Measurements from ENCODE around the gene PPDPF.
"Not testable (repeated sequence)": the region's sequence is repeated elsewhere in the genome, so short reads cannot be mapped to it uniquely, and the experiment has no call there.

PPDPF gene

DNA sequence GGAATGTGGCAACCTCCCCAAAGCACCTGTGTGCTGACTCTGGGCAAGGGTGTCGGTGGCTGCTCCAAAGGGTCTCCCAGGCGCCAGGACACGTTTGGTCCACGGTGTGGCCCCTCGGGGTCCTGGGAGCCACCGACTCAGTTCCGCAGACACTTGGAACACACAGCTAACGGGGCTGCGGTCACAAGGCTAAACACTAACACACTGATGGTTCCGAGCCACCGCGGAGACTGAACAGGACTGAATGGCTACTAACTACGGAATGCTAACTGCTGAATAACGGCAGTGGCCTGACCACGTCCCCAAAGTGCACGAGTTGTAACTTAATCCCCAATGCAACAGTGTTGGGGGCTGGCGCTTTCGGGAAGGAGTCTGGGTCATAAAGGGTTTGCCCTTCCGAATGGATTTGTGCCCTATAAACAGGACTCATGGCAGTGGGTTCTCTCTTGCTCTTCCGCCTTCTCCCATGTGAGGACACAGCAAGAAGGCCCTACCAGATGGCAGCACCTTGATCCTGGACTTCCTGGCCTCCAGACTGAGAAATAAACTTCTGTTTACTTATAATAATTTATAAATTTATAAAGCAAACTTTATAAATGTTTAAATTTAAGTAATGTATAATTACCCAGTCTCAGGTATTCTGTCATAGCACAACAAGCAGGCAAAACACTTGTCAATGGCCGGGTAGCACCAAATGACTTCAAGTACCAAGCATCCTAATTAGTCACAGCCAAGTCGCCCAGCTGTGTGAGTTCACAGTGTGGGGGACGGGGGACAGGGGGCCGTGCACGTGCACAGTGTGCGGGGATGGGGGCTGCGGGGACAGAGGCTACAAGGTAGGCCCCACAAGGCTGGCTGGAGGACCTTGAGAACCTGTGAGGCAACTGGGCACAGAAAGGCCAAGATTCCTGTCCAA lies 19.4 kb upstream of the PPDPF start:
- no peak for DNase-seq (ENCODE audit: low spot score)

DNA sequence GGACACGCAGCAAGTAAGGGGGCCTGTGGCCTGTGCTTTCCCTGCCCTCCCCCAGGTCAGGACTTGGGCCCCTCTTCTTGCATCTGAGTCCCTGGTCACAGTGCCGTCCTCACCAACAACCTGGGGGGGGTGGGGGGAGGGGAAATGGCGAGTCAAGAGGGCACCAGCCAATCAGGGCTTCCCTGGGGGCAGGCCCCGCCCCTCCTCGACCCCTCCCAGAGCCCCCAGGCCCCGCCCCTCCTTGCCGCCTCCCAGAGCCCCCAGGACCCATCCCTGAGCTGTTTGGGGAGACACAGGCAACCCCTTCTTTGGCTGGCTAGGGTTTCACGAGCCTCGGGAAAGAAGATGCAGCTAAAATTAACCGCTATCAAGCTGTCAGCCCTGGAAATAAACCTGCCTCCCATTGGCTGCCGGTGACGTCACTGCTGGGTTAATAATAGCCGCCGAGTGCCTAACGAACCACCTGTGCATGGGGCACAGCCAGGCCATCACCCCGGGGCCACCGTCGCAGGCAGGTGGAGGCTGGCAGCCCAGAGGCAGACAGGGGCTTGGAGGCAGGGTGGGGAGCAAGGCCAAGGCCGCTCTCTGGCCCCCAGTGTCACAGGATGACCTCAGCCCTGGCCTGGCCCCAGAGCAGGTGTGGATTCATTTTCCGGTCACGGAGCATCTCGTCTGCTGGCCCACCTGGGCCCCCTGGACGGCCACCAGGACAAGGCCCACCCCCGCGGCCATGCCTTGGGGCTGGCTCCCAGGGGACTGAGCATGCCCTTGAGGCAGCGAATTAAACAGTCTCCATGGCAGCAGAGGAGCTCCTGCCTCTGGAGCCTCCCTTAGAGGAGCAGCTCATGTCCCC lies 18.5 kb upstream of the PPDPF start:
- no peak for DNase-seq (ENCODE audit: low spot score)

DNA sequence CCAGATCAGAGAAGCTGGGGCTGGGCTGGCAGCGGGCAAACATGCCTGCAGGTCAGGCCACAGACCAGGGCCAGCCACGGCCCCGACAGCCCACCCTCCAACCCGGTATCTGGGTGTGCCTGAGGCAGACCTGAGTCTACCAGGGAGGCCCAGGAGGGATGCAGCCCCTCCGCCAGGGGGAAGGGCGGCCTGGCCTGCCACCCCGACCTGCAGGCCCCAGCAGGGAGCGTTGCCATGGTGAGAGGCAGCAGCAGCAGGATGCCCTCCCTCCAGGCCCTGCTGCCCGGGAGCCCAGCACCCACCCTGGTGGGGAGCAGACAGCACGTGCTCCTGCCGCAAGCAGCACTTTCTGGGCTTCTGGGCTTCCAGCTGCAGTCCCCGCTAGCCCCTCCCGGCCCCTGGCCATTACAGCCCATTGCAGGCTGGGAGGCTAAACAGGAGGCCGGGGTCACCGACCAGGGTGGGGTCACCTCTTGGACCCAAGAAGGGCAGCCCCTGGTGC lies 17.8 kb upstream of the PPDPF start:
- no peak for DNase-seq (ENCODE audit: low spot score)

DNA sequence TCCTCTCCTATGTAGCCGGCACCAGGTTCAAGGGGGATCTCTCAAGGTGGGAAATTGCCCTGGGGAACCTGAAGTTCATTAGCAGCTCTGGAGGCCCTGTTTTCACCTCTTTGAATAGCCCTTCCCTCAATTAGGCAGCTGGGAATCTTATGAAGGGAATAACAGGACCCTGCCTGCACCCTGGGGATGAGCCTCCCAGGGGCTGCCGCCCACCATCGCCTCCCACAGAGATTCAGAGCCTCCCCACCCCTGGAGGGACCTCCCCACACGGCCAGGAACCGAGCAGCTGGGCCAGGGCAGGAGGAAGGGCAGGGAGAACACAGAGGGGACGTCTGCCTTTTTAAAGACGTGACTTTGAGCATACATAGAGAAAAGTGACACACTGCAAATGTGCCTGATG lies 17.0 kb upstream of the PPDPF start:
- no peak for DNase-seq (ENCODE audit: low spot score)

DNA sequence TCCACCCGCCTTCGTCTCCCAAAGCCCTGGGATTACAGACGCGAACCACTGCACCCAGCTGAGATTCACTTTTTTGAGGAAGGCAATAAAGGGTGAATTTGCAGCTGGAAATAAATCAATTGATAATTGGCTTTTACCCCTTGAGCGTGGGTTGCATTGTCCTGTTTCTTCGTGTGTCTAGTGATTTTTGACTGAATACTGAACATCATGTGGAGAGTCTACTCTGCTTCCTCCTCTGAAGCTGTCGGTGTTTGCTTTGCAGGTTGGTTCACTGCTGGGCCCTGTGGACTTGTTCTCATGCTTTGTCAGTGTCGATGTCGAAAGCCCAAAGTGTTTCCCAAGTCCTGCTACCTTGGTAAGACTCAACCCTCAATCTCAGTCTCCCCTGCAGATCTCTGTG lies 15.9 kb upstream of the PPDPF start:
- no peak for DNase-seq (ENCODE audit: low spot score)

DNA sequence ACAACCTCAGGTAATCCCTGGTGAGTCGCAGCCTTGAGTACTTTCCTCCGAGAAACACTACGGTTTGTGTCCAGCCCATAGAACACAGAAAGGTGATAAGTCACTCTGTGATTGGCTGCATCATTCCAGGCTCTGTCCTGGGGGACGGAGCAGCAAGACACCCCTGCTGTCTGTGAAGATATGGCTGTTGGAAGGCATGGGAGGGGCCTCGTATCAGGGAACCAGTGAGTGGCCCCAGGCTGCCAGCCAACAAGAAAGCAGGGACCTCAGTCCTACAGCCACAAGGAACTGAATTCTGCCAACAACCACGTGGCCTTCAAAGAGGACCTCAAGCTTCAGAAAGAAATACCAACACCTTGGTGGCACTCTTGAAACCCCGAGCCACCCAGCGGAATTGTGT lies 15.3 kb upstream of the PPDPF start:
- no peak for DNase-seq (ENCODE audit: low spot score)

DNA sequence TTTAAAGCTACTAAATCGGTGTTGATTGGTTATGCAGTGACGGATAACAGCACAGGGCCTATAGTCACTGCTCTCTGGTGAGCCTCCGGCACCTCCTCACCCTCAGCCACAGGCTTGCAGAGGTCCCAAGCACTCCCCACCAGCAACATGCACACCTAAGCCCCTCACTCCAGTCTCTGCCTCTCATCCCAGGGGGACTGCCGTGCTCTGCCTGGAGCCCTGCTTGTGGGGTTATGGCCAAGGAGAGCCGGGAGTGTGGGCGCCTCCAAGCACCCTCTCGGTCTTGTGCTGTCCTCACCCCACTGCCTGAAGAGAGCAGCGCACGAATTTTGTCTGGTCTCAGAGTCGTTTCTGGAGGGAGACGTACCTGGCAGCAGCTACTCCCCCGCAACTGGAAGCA lies 14.8 kb upstream of the PPDPF start:
- DNase-seq (ENCODE audit: low spot score) = no peak

DNA sequence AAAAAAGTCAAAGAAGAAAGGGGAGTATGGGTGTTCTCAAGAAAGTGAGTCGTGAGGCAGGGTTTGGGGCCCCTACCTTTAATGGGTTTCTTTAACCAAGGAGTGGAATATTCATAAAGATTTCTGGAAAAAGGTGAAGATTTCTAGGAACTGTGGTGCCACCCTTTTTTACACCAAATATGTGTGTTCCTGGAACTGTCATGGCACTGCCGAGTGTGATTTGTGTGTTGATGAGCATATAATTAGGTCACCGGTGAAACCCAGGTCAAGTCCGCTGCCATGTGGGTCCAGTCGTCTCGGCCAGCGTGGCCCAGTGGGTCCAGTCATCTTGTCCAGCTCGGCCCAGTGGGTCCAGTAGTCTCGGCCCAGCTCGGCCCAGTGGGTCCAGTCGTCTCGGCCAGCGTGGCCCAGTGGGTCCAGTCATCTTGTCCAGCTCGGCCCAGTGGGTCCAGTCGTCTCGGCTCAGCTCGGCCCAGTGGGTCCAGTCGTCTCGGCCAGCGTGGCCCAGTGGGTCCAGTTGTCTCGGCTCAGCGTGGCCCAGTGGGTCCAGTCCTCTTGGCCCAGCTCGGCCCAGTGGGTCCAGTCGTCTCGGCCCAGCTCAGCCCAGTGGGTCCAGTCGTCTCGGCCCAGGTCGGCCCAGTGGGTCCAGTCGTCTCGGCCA lies 13.4 kb upstream of the PPDPF start:
- no peak for DNase-seq (ENCODE audit: low spot score)

DNA sequence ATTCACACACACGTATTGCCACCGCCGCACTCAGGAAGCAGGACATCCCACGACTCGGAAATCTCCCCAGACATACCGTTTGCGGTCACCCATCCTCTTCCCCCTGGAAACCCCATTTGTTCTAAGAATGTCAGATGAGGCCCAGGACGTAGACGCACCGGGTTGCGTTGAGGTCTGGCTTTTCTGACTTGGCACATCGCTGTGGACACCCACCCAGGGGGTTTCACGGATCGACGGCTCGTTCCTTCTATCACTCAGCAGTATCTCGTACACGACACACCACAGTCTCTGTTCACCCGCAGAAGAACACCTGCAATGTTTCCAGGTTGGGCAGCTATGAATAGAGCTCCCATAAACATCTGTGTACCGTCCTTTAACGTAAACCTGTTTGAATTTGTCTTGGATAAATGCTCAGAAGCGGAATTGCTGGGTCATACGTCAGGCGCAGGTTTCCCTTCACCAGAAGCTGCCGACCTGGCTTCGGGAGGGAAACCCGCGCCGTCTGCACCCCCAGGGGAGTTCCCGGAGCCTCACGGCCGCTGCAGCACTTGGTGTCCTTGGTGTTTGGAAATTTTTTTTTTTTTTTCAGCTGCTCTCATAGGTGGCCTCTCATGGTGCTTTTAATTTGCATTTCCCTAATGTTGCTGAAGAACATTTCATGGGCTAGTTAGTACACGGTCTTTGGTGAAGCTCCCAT lies 12.3 kb upstream of the PPDPF start:
- DNase-seq (ENCODE audit: low spot score) = no peak

DNA sequence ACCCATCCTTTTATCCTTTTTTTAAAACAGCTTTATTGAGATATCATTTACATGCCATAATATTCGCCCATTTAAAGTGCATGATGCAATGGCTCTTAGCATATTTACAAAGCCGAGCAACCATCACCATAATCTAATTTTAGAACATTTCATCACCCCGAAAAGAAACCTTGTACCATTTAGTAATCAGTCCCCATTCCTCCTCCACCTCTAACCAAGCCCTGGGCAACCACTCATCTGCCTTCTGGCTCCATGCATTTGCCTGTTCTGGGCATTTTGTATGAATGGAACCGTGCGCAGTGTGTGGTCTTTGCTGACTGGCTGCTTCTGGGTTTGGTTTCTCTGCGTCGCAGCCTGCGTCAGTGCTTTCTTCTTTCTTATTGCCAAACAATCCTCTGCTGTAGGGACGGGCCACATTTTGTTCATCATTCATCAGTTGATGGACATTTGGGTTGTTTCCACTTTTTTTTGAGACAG lies 11.4 kb upstream of the PPDPF start:
- no peak for DNase-seq (ENCODE audit: low spot score)

DNA sequence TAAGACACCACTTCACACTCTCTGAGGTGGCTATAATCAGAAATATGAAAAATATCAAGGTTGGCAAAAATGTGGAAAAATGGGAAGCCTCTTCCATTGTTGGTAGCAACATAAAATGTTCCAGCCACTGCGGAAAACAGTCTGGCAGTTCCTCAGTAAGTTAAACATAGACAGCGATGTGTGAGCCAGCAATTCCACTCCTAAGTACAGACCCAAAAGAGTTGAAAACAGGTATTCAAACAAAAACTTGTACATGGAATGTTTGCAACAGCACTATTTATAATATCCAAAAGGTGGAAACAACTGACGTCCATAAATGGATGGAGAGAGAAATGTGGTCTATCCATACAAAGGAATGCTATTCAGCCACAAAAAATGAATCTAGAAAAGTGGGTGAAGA lies 7.4 kb upstream of the PPDPF start:
- DNase-seq (ENCODE audit: low spot score) = no peak

DNA sequence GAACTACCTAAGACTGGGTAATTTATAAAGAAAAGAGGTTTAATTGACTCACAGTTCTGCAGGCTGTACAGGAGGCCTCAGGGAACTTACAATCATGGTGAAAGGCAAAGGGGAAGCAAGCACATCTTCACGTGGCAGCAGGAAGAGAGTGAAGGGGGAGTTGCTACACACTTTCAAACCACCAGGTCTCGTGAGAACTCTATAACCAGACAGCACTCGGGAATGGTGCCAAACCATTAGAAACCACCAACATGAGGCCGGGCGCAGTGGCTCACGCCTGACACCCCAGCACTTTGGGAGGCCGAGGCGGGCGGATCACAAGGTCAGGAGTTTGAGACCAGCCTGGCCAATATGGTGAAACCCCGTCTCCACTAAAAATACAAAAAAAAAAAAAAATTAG lies 6.0 kb upstream of the PPDPF start:
- DNase-seq (ENCODE audit: low spot score) = not testable (repeated sequence)

DNA sequence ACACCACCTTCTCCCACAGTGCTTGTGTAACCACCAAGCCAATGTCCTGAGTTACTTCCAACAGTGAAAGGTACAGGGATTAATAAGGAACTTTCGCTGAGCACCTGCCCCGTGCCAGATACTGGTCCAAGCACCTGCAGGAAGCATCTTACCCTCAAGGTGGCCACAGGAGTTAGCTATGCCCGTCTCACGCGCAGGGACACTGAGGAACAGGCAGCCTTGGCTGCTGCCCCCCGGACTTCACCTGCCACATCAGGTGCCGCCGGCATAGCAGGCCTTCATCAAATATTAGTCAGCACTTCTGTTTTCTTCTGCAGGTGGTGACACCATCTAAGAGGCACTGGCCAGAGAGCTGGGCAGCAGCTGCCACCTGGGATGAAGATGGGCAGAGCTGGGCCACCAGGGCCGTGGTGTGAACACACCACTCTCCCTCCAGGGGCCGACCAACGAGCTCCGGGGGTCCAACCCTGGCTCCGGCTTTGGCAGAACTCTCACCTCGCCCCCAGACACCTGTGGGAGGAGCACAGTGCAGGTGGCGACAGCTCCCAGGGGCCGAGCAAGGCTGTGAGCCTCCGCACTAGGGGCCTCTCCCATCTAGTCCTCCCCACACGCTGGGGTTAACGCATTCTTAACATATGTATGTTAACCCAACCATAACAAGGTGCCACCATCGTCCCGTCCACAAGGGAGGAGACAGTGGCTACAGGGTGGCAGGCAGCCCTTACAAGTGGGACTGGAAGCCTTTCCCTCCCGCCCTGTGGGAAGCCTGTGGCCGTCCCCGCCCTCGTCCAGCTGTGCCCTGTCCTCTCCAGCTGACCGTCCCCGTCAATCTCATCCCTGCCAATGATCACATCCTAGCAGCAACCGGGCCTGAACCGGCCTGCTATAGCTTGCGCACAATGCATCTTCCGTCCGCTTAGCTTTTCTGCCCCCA lies 2.9 kb upstream of the PPDPF start:
- DNase-seq (ENCODE audit: low spot score) = no peak

DNA sequence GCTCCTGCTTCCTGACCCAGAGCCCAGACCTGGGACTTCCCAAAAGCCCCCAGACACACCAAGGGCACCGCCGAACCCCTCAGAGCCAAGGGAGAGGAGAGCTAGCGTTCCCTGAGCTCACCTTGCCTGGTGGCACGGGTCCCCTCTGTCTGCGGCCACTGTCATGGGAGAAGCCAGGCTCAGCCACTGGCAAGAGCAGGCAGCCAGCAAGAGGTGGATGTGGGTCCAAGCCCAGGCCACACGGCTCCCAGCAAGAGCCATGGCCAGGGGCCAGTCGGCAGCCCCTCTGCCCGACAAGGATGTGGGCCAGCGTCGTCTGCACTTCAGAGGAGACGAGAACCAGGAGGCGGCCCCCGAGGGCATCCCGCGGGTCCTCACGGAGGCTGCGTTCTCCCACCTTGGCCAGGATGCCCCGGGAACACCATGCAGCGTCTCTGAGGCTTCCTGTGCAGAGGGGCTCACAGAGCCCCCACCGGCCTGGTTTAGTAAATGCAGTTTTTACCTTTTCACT lies 2.2 kb upstream of the PPDPF start:
- no peak for DNase-seq (ENCODE audit: low spot score)

DNA sequence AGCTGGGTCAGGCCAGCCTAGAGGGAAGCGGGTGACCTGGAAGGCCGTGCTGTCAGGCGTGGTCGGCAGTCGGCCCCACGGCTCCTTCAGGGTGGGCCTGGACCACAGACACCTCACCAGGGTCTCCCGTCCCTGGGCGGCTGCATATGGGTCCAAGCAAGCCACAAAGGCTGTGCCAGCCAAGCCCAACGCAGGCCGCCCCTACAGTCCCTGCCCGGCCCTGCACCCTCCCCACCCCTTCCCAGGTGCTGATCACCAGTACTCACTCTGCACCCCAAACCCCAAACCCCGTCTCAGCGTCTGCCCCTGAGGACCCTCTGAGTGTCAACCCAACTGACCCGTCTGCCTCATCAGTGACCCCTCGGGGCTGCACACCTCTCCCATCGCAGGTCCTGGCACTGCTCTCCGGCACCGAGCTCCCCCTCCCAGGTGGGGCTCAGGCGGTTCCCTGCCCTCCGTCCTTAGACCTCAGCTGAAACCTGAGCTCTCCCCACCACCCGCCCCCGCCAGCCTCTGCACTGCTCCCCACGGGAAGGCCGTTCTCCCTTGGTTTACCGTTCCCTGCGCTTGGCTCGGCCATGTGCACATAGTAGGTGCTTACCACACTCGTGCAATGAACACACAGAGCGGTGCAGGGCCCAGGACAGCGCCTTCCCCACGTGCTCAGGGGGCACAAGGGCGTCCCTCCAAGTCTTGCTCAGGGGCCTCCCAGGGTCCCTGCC lies 1.5 kb upstream of the PPDPF start:
- DNase-seq (ENCODE audit: low spot score) = no peak

DNA sequence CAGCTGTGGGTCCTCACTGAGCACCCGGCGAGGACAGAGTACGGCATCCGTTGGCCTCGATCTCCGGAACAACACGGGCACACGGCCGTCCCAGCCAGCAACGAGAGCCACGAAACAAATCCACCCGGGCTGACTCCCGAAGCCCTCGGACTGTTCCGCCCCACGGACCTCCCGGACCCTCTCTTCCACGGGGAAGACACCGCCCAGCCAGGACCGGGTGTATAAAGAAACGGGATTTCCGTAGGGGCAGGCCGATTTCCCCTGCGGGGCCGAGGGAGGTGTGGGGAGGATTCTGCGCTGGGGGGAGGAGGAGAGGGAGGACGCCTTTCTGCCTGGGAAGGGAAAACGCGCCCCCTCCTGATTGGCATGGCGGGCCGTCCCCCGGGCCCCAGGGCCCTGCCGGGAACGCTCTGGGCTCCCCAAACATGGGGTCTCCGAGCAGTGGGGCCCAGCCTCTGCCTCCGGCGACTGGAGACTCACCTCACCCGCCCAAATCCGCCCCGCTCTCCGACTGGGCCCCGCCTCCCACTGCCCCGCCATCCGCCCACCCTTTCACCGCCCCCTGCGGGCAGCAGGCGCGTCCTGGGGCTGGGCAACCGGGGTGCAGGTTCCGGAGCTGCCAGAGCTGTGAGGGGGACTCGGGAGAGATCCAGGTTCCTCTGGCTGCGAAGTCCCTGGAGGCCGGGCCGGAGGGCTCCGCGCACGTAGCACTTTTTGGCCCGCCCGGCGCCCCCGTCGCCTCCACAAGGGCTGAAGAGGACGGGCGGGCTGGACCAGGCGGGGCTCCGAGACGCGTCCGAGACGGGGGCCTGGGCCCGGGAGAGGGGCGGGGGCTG lies 679 bp upstream of the PPDPF start:
- DNase-seq (ENCODE audit: low spot score) = peak; percentile 84

DNA sequence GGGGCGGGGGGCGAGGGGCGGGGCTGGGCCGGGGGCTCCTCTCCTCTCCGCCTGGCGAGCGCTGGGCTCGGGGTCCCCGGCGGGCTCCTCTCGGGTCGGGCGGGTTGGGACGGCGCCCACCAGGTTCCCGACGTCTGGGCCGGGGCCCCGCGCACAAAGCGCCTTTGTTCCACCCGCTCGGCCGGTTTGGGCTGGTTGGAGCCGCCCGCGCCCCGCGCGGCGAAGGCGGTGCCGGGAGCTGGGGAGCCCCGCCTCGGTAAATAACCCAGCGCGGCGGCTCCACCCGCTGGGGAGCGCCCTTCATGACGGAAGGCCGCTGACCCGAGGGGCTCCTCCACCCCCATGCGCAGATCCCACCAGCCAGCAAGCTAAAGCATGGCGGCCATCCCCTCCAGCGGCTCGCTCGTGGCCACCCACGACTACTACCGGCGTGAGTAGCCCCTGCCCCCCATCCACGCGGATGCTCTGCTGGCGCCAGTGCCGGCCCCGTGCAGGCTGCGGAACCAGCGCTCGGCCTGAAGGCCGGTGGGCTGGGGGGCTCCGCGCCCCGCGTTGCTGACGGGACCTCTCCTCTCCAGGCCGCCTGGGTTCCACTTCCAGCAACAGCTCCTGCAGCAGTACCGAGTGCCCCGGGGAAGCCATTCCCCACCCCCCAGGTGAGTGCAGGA lies 503 bp downstream of the PPDPF start:
- peak; percentile 85 for DNase-seq (ENCODE audit: low spot score)

DNA sequence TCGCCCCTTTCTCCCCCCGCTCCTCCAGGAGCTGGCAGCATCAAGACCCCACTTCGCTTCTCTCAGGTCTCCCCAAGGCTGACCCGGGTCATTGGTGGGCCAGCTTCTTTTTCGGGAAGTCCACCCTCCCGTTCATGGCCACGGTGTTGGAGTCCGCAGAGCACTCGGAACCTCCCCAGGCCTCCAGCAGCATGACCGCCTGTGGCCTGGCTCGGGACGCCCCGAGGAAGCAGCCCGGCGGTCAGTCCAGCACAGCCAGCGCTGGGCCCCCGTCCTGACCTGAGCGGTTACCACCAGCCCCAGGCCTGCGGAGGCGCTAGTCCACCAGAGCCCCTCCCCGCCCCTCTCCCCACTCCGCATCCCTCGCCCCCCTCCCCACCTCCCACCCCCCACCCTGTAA lies 1.0 kb downstream of the PPDPF start:
- no peak for DNase-seq (ENCODE audit: low spot score)

Data from HuH-7.5 (cell line).